B cell (primary cell): ENCODE data around the gene TADA3. TPM values are rescaled to one million over a fixed set of nuclear protein-coding genes. Genes with fewer than 3 reads are reported as not detected.

Source experiments
- ATAC-seq: fragments of 200-7000 bp; cut with Tn5 transposase; one replicate; pipeline ENCODE4 v1.10.0; 2021; ENCODE audit warnings: low read depth, mild to moderate bottlenecking, moderate number of reproducible peaks, moderate library complexity
- CTCF ChIA-PET: fragments of 350-600 bp; sonication (Branson Sonifier 250); formaldehyde crosslinking; loops from one replicate; lab custom pipeline; 2021; ENCODE audit warnings: antibody characterized with exemption, inconsistent platforms; lab: Charles Lee
- POLR2A ChIA-PET: fragments of 350-600 bp; sonication (Branson Sonifier 250); formaldehyde crosslinking; loops from one replicate; lab custom pipeline; 2021; ENCODE audit warnings: antibody characterized with exemption; lab: Charles Lee
- DNase-seq: peaks from one replicate; pipeline ENCODE4 v3.0.0; 2013
- H2AFZ ChIP-seq: 2 replicates; pipeline ENCODE4 v1.6.1; 2012; ENCODE audit warnings: mild to moderate bottlenecking, low read depth, low read length; ENCODE audit not compliant: insufficient read depth, poor library complexity, severe bottlenecking
- H3K27ac ChIP-seq, 2 donors: 1 replicate in 1 of 2; 2 replicates in 1 of 2; pipeline ENCODE4 v1.5.1; 2012 to 2013; ENCODE audit warnings: low read length in 2 of 2, mild to moderate bottlenecking in 2 of 2, moderate library complexity in 1 of 2
- H3K27me3 ChIP-seq, 4 experiments: fragments of 200-600 bp in 1 of 4; sonication (generic) in 1 of 4; replicated peaks in 1 of 4; 1 replicate in 2 of 4; 2 replicates in 2 of 4; pipeline versions ENCODE4 v1.6.1 to v1.7.0; 2013 to 2016; ENCODE audit warnings: low read length in 3 of 4, mild to moderate bottlenecking in 2 of 4, mixed read lengths in 1 of 4, moderate library complexity in 1 of 4; ENCODE audit not compliant: insufficient read depth in 4 of 4, control insufficient read depth in 3 of 4; ENCODE audit errors: control extremely low read depth in 1 of 4
- H3K36me3 ChIP-seq, 2 experiments: replicated peaks in 1 of 2; 1 replicate in 1 of 2; 2 replicates in 1 of 2; pipeline versions ENCODE4 v1.6.1 to v1.7.1; 2013; ENCODE audit warnings: low read length in 1 of 2; ENCODE audit not compliant: insufficient read depth in 2 of 2, control insufficient read depth in 1 of 2; ENCODE audit errors: control extremely low read depth in 1 of 2, extremely low read depth in 1 of 2
- H3K4me1 ChIP-seq, 2 donors: fragments of 200-600 bp in 1 of 2; sonication (generic) in 1 of 2; 1 replicate in 1 of 2; 2 replicates in 1 of 2; pipeline versions ENCODE4 v1.5.1 to v1.6.1; 2013 to 2017; ENCODE audit warnings: low read length in 2 of 2; ENCODE audit not compliant: control insufficient read depth in 2 of 2, insufficient read depth in 2 of 2
- H3K4me2 ChIP-seq: replicated peaks from 2 replicates; pipeline ENCODE3; 2012; ENCODE audit warnings: mild to moderate bottlenecking, low read depth, low read length; ENCODE audit not compliant: poor library complexity, severe bottlenecking
- H3K4me3 ChIP-seq, 5 experiments: fragments of 200-600 bp in 1 of 5; sonication (generic) in 1 of 5; 1 replicate in 3 of 5; 2 replicates in 2 of 5; pipeline versions ENCODE4 v1.5.1 to v1.7.0; 2011 to 2016; ENCODE audit warnings: low read length in 4 of 5, mild to moderate bottlenecking in 4 of 5, low read depth in 2 of 5, control low read depth in 1 of 5, moderate library complexity in 1 of 5; ENCODE audit not compliant: insufficient read depth in 1 of 5; ENCODE audit errors: control extremely low read depth in 1 of 5, extremely low read depth in 1 of 5
- H3K79me2 ChIP-seq: fragments of 200-600 bp; sonication (generic); one replicate; pipeline ENCODE4 v1.6.0; 2016; ENCODE audit warnings: low read length; ENCODE audit not compliant: control insufficient read depth, insufficient read depth
- H3K9ac ChIP-seq: fragments of 200-600 bp; sonication (generic); 2 replicates; pipeline ENCODE4 v1.6.1; 2017; ENCODE audit warnings: mild to moderate bottlenecking, low read length, moderate library complexity
- H3K9me3 ChIP-seq, 3 donors: one replicate each; pipeline versions ENCODE4 v1.6.1 to v1.7.1; 2013; ENCODE audit warnings: low read length in 2 of 3; ENCODE audit not compliant: control insufficient read depth in 2 of 3, insufficient read depth in 1 of 3; ENCODE audit errors: control extremely low read depth in 1 of 3
- H4K20me1 ChIP-seq: 2 replicates; pipeline ENCODE4 v1.6.0; 2012; ENCODE audit warnings: mild to moderate bottlenecking, low read length; ENCODE audit not compliant: insufficient read depth, control insufficient read depth, poor library complexity, severe bottlenecking
- H3K27ac Mint-ChIP-seq: one replicate; pipeline ENCODE4 v1.8.0; 2021; ENCODE audit warnings: mixed read lengths
- H3K27me3 Mint-ChIP-seq: one replicate; pipeline ENCODE4 v1.8.0; 2021; ENCODE audit warnings: mixed read lengths
- H3K4me1 Mint-ChIP-seq: one replicate; pipeline ENCODE4 v1.8.0; 2021; ENCODE audit warnings: mixed read lengths
- H3K4me3 Mint-ChIP-seq: one replicate; pipeline ENCODE4 v1.8.0; 2021; ENCODE audit warnings: mixed read lengths
- H3K9me3 Mint-ChIP-seq: one replicate; pipeline ENCODE4 v1.8.0; 2022; ENCODE audit warnings: mixed read lengths; ENCODE audit not compliant: insufficient read depth
- CTCF ChIP-seq: fragments of 200-600 bp; IDR thresholded peaks from one replicate; pipeline ENCODE4 v1.8.0; 2022; ENCODE audit warnings: antibody characterized with exemption, mild to moderate bottlenecking
- EZH2 ChIP-seq: IDR thresholded peaks from 2 replicates; pipeline ENCODE4 v1.6.1; 2012; ENCODE audit warnings: borderline replicate concordance, low read depth, mild to moderate bottlenecking, moderate library complexity, low read length; ENCODE audit not compliant: insufficient read depth, poor library complexity, severe bottlenecking
- WGBS: methylation state at CpG from one replicate; pipeline ENCODE4 v1.1.5; 2013; ENCODE audit warnings: missing lambda C conversion rate; ENCODE audit not compliant: insufficient coverage; 5-methylcytosine and 5-hydroxymethylcytosine counted together
- intact Hi-C: fragments of 100-400 bp; cut with micrococcal nuclease; formaldehyde crosslinking; loops from one replicate; pipeline ENCODE4 v1.10.0; 2022
- polyA plus RNA-seq: library from polyadenylated mRNA; depleted of rRNA; stranded (reverse); fragments of >200 nt; gene quantifications from 2 replicates; pipeline ENCODE4 v1.2.3, GENCODE V29; 2012
- total RNA-seq, 2 donors: library from RNA; stranded (reverse); fragments of 120-200 nt in 1 of 2; gene quantifications; 1 replicate in 1 of 2; 2 replicates in 1 of 2; pipeline versions ENCODE4 v1.2.3 to v1.2.4, GENCODE V29; 2013 to 2022

Gene TADA3
- total and polyA plus RNA-seq, 2 donors (not counting 1 experiment from before 2014, with no cell fraction given) = 45.4 to 45.6 TPM

GRCh38 chr3:9803494-9803893 is 11.2 kb upstream of the TADA3 start:
- intact Hi-C loops = no loop called here
- Histone ChIP-seq H3K27me3 (no peaks in the 10 kb centered on the region), H2AFZ (no peak overlapping the region), H3K4me2 (no peak overlapping the region), H3K9ac (no peak overlapping the region), H3K4me1 (peaks cover 8 to 9% of the 10 kb centered on the region in 2 donors), H3K9me3 (no peaks in the 10 kb centered on the region), H3K4me3 (no peak overlapping the region), H3K79me2 (peaks cover 51% of the 10 kb centered on the region), H3K36me3 (peaks cover 1 to 73% of the 10 kb centered on the region in 2 experiments), H4K20me1 (peaks cover 56% of the 10 kb centered on the region), H3K27ac (peak overlapping the region in 1 of 2 donors; percentile 13)
- Mint-ChIP-seq H3K4me3 (no peak overlapping the region), H3K4me1 (peaks cover 9% of the 10 kb centered on the region), H3K27me3 (no peaks in the 10 kb centered on the region), H3K9me3 (no peaks in the 10 kb centered on the region), H3K27ac (peak overlapping the region; percentile 27)
- DNase-seq (no peak), ATAC-seq (no peak)
- TF ChIP-seq CTCF = no peak
- no peak for TF ChIP-seq EZH2
- no CpG with 5 or more reads among the region's 1 CpG for WGBS
- CTCF ChIA-PET = interaction anchor here (0.9 kb wide), 1 partner anchor 22 kb away, joined by 3 read pairs; no protein-coding TSS in a partner anchor
- POLR2A ChIA-PET = no interaction called here

GRCh38 chr3:9800529-9800928 is 8.3 kb upstream of the TADA3 start:
- H3K9ac ChIP-seq = no peak overlapping the region
- no peaks in the 10 kb centered on the region for H3K9me3 ChIP-seq
- POLR2A ChIA-PET = no interaction called here
- CTCF ChIA-PET = no interaction called here
- Mint-ChIP-seq H3K4me1 (peaks cover 22% of the 10 kb centered on the region), H3K27ac (no peak overlapping the region), H3K9me3 (no peaks in the 10 kb centered on the region), H3K27me3 (no peaks in the 10 kb centered on the region), H3K4me3 (no peak overlapping the region)
- no peak overlapping the region for H2AFZ ChIP-seq
- TF ChIP-seq CTCF (no peak), EZH2 (no peak)
- H3K4me3 ChIP-seq = no peak overlapping the region
- H3K27ac ChIP-seq = no peak overlapping the region
- H3K4me1 ChIP-seq = peaks cover 20 to 23% of the 10 kb centered on the region in 2 donors
- no peak overlapping the region for H3K4me2 ChIP-seq
- ATAC-seq = no peak
- DNase-seq = no peak
- H3K27me3 ChIP-seq = no peaks in the 10 kb centered on the region
- peaks cover 74% of the 10 kb centered on the region for H3K79me2 ChIP-seq
- WGBS = 100% methylated on average over 4 of the region's 5 CpGs
- peaks cover 17 to 76% of the 10 kb centered on the region in 2 experiments for H3K36me3 ChIP-seq
- intact Hi-C loops = no loop called here
- peaks cover 84% of the 10 kb centered on the region for H4K20me1 ChIP-seq
